Central memory CD8-positive, alpha-beta T cell (primary cell): Measurements from ENCODE around the gene STATH.

Source experiments
- ATAC-seq: fragments of 150-1000 bp; cut with Tn5 transposase; replicated peaks from 2 replicates; pipeline ENCODE4 v1.10.0; 2022; ENCODE audit warnings: mild to moderate bottlenecking, moderate FRiP score, moderate number of reproducible peaks; ENCODE audit not compliant: poor library complexity, severe bottlenecking; ENCODE audit errors: extremely low read depth
- DNase-seq, 2 donors: peaks; one replicate each; pipeline ENCODE4 v3.0.0; 2021; ENCODE audit warnings: low spot score in 2 of 2
- H3K27ac Mint-ChIP-seq: one replicate; pipeline ENCODE4 v1.8.0; 2022; ENCODE audit warnings: low read depth, mild to moderate bottlenecking, moderate library complexity, mixed read lengths
- H3K27me3 Mint-ChIP-seq: one replicate; pipeline ENCODE4 v1.8.0; 2022; ENCODE audit warnings: mixed read lengths
- H3K36me3 Mint-ChIP-seq: one replicate; pipeline ENCODE4 v1.8.0; 2022; ENCODE audit warnings: mild to moderate bottlenecking, moderate library complexity, mixed read lengths; ENCODE audit not compliant: insufficient read depth
- H3K4me1 Mint-ChIP-seq: one replicate; pipeline ENCODE4 v1.8.0; 2022; ENCODE audit warnings: mixed read lengths
- H3K4me3 Mint-ChIP-seq: one replicate; pipeline ENCODE4 v1.8.0; 2022; ENCODE audit warnings: mild to moderate bottlenecking, moderate library complexity, mixed read lengths
- H3K9me3 Mint-ChIP-seq: one replicate; pipeline ENCODE4 v1.8.0; 2022; ENCODE audit warnings: mixed read lengths

The STATH gene, protein sequence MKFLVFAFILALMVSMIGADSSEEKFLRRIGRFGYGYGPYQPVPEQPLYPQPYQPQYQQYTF

DNA sequence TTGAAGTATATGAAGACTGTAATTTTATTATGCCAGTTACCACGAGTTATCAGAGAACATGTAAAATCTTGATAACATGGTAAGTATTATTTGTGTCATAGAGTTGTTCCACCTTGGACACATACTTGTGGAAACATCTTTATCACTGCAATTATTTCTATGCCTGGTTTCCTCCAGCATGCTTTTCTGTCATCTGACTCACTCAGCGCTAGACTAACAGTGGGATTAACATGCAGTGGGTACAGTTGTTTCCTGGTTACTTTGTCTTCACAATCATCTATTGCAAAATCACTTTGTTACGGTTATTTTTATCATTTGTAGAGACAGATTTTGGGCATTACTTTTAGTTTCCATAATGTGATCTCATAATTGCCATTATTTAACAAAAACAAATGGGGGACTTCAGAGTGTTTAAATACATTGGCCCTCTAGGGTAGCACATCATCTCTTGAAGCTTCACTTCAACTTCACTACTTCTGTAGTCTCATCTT is at the start of gene STATH:
TSS of gene STATH (plus strand) at position 441 of the 491 bp plus-strand sequence. CDS start 2,472 bp downstream, outside the sequence.
- Mint-ChIP-seq H3K9me3 (peaks cover 19% of the 10 kb centered on the region), H3K36me3 (no peaks in the 10 kb centered on the region), H3K4me1 (no peaks in the 10 kb centered on the region), H3K27ac (no peak within 1 kb of the TSS), H3K27me3 (no peaks in the 10 kb centered on the region), H3K4me3 (no peak within 1 kb of the TSS)
- DNase-seq (no peak), ATAC-seq (no peak)

DNA sequence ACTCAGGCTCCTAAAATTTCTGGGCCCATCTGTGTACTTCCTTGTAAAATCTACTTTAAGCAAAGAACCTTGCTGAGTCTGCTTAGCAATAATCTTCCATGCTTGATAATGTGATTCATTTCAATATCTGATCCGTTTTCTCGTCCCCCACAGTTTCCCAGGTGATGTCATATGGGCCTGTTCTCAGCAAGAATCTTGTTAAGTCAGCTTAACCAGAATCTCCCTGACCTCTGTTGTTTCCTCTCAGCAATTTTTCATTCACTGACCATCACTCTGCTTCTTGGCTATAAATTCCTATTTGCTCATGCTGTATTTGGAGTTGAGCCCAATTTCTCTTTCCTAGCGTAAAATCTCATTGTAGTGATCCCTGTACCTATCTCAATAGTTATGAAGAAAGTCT is 44.2 kb upstream of the STATH start:
- no peak overlapping the region for H3K27ac Mint-ChIP-seq
- H3K9me3 Mint-ChIP-seq, result peaks cover 17% of the 10 kb centered on the region

DNA sequence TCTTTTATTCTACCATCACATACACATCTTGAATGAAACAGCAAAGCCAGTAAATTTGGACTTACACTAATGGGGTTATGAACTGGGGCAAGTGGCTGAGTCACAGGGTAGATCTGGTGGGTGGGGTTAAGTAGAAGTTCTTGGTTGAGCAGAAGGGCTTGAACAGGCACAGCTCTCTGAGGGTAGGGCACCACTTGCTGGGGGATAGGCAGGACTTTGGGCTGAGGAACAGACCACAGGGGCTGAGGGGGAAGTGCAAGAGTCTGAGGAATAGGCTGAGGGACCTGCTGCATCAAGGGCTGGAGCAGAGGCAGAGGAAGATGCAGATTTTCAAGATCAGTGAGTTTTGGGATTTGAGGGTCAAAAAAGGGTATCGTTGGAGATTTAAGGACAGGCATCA is 38.6 kb upstream of the STATH start:
- Mint-ChIP-seq H3K4me3 (no peak overlapping the region), H3K9me3 (peaks cover 19% of the 10 kb centered on the region), H3K36me3 (no peaks in the 10 kb centered on the region), H3K27me3 (no peaks in the 10 kb centered on the region), H3K27ac (no peak overlapping the region), H3K4me1 (no peaks in the 10 kb centered on the region)
- ATAC-seq, result no peak
- DNase-seq, result no peak

More for the DNA sequence above, 44.2 kb upstream of the STATH start:
- ATAC-seq (no peak), DNase-seq (no peak)
- Mint-ChIP-seq H3K36me3 (no peaks in the 10 kb centered on the region), H3K27me3 (no peaks in the 10 kb centered on the region), H3K4me3 (no peak overlapping the region), H3K4me1 (no peaks in the 10 kb centered on the region)

DNA sequence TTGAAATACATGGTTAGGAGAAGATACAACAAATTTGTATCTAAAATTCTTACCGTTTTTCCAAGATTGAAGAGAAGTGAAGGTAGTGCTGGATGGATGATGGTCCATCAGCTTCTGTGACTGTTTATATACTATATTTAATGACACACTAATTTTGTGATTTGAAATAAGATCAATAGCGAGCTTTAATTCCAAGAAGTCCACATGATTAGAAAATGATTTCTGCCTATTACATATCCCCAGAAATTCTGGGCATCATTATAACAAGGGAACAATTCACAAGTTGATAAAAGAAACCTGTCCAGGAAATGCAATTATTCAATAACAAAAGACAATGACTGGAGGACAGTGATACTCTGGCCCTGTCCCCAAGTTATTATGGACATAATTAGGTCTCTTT is 30.1 kb upstream of the STATH start, which contains the start of gene CSN2:
TSS of gene CSN2 (minus strand) at position 101 of the 400 bp plus-strand sequence. CDS start 4,733 bp downstream, outside the sequence.
- Mint-ChIP-seq H3K4me3 (no peak within 1 kb of the TSS), H3K4me1 (no peaks in the 10 kb centered on the region), H3K36me3 (no peaks in the 10 kb centered on the region), H3K27me3 (no peaks in the 10 kb centered on the region), H3K9me3 (peaks cover 6% of the 10 kb centered on the region), H3K27ac (no peak within 1 kb of the TSS)
- no peak for DNase-seq
- no peak for ATAC-seq

DNA sequence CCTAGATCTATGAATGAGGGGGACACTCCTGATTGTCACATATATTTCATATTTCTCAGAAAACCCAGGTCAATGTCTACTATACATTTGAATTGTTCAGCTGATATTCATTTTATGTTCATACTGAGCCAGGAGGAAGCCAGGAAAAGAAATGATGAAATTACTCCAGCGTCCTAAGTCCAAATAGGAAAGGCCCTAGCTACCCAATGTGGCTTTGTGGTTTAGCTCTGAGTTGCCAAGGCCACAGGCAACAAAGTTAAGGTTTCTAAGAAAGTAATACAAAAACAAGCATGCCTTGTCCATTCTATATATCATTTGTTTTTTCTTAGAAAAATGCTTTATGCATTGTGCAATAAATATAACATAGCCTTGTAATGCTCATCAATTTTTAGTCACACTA is 25.7 kb upstream of the STATH start:
- Mint-ChIP-seq H3K27me3 (no peaks in the 10 kb centered on the region), H3K27ac (no peak overlapping the region), H3K9me3 (peaks cover 3% of the 10 kb centered on the region), H3K36me3 (no peaks in the 10 kb centered on the region), H3K4me1 (no peaks in the 10 kb centered on the region), H3K4me3 (no peak overlapping the region)
- no peak for ATAC-seq
- DNase-seq, result no peak

DNA sequence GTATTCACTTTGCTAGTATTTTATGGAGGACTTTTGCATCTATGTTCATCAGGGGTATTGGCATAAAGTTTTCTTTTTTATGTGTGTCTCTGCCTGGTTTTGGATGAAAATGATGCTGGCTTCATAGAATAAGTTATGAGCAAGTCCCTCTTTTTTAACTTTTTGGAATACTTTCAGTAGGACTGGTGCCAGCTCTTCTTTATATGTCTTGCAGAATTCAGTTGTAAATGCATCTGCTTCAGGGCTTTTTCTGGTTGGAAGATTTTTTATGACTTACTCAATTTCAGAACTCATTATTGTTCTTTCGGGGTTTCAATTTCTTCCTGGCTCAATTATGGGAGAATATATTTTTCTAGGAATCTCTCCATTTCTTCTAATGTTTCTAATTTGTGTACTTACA is 21.1 kb upstream of the STATH start:
- Mint-ChIP-seq H3K4me3 (no peak overlapping the region), H3K27ac (no peak overlapping the region), H3K4me1 (no peaks in the 10 kb centered on the region), H3K36me3 (no peaks in the 10 kb centered on the region), H3K9me3 (peaks cover 6% of the 10 kb centered on the region), H3K27me3 (no peaks in the 10 kb centered on the region)
- no peak for DNase-seq
- ATAC-seq, result no peak

DNA sequence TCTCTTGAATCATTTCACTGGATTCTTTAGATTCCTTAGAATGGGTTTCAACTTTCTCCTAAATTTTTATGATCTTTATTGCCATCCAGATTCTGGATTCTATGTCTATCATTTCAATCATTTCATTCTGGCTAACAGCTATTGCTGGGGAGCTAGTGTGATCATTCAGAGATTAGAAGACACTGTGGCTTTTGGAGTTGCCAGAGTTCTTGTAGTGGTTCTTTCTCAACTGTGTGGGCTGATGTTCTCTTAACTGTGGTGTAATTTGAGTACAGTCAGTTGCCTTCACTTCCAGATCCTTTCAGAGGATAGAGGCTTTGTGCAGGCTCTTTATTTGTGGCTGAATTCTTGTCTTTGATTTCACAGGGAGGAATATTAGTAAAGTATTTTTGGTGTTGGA is 18.2 kb upstream of the STATH start:
- no peaks in the 10 kb centered on the region for H3K36me3 Mint-ChIP-seq
- H3K27me3 Mint-ChIP-seq, result no peaks in the 10 kb centered on the region
- H3K9me3 Mint-ChIP-seq, result peaks cover 11% of the 10 kb centered on the region
- no peaks in the 10 kb centered on the region for H3K4me1 Mint-ChIP-seq
- no peak overlapping the region for H3K27ac Mint-ChIP-seq
- ATAC-seq (no peak), DNase-seq (no peak)
- no peak overlapping the region for H3K4me3 Mint-ChIP-seq

DNA sequence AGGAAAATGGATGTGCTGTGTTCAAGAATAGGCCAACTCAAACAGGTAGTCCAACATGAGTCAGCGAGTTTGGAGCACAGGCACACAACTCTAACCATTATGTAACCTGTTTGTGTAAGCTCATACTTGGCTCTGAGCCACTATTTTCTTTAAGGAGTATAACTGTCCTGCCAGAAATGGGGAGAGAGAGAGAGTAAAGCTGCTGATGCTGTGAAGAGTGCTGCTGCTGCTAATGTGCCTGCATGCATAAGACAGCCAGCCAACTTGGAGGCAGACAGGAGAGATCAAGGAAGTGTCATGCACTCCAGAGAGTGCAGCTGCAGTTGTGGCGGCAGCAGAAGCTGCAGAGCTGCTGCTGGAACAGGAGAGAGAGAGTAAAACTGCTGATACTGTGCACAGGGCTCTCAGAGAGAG is 11.7 kb upstream of the STATH start:
- Mint-ChIP-seq H3K4me3 (no peak overlapping the region), H3K4me1 (no peaks in the 10 kb centered on the region), H3K9me3 (peaks cover 5% of the 10 kb centered on the region), H3K27ac (no peak overlapping the region), H3K36me3 (no peaks in the 10 kb centered on the region), H3K27me3 (no peaks in the 10 kb centered on the region)
- no peak for DNase-seq
- no peak for ATAC-seq

DNA sequence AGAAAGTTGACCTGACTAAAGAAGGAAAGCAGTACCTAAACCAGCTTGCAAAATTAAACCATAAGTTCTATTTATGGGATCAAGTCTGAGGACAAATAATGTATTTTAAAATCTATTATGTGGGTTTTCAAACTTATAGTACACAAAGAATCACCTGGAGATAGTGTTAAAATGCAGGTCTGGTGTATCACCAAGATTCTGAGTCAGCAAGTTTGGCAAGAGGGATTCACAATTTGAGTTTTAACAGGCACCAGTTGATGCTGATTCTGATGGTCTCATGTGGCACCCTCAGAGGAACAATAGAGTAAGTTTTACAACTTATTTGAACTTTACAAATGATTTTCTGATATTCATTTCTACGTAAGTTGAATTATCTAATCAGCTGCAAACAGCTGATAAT is 9.1 kb upstream of the STATH start:
- ATAC-seq (no peak), DNase-seq (no peak)
- H3K36me3 Mint-ChIP-seq, result no peaks in the 10 kb centered on the region
- no peaks in the 10 kb centered on the region for H3K9me3 Mint-ChIP-seq
- no peak overlapping the region for H3K27ac Mint-ChIP-seq
- H3K27me3 Mint-ChIP-seq, result no peaks in the 10 kb centered on the region
- H3K4me3 Mint-ChIP-seq, result no peak overlapping the region
- no peaks in the 10 kb centered on the region for H3K4me1 Mint-ChIP-seq

DNA sequence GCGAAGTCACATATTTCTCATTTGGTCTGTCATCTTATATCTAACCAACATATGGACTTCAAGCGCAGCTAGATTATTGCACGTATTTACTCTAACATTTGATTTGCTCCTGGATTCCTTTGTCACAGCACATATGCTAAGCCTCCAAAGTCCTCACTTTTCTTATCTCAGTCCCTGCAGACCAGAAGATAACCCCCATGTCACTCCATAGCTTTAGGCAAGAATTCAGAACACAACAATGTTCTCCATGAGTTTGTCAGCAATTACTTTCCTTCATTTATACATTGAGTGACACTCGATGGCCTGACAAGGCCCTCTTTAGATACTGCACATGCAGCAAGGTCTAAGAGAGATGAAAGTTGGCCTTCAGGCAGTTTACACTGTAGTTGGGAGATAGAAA is 4.8 kb upstream of the STATH start:
- Mint-ChIP-seq H3K4me1 (no peaks in the 10 kb centered on the region), H3K4me3 (no peak overlapping the region), H3K27me3 (no peaks in the 10 kb centered on the region), H3K9me3 (peaks cover 14% of the 10 kb centered on the region), H3K27ac (no peak overlapping the region), H3K36me3 (no peaks in the 10 kb centered on the region)
- DNase-seq (no peak), ATAC-seq (no peak)

DNA sequence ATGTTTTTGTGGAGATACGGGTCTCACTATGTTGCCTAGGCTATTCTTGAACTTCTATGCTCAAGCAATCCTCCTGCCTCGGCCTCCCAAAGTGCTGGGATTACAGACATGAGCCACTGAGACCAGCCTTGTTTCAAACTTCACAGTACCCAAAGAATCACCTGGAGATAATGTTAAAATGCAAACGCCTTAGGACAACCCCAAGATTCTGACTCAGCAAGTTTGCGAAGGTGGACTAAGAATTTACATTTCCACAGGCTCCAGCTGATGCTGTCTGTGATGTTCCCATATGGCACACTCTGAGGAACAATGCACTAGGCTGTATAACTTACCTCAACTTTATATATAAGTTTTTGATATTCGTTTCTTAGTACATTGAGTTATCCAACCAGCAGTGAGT is 984 bp upstream of the STATH start:
- ATAC-seq (no peak), DNase-seq (no peak)
- H3K27ac Mint-ChIP-seq, result no peak overlapping the region
- no peaks in the 10 kb centered on the region for H3K27me3 Mint-ChIP-seq
- H3K9me3 Mint-ChIP-seq, result peaks cover 19% of the 10 kb centered on the region
- H3K4me3 Mint-ChIP-seq, result no peak overlapping the region
- no peaks in the 10 kb centered on the region for H3K36me3 Mint-ChIP-seq
- H3K4me1 Mint-ChIP-seq, result no peaks in the 10 kb centered on the region

DNA sequence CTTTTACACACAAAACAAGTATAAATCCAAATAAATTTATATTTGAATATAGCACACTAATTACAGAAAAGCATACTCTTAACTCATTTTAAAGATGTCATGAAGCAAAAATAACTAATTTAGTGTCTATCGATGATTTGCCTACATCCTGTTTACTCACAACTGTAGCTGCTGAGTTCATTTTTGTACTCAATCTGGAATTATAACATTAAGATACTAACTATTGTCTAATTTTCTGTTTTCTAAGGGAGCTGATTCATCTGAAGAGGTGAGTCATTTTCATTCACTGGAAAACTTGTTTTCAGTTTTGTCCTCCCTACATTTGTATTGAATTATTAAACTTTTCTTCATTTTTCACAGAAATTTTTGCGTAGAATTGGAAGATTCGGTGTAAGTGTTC is 3.7 kb downstream of the STATH start:
- ATAC-seq (no peak), DNase-seq (no peak)
- Mint-ChIP-seq H3K27ac (no peak overlapping the region), H3K4me3 (no peak overlapping the region), H3K9me3 (peaks cover 5% of the 10 kb centered on the region), H3K27me3 (no peaks in the 10 kb centered on the region), H3K36me3 (no peaks in the 10 kb centered on the region), H3K4me1 (no peaks in the 10 kb centered on the region)

DNA sequence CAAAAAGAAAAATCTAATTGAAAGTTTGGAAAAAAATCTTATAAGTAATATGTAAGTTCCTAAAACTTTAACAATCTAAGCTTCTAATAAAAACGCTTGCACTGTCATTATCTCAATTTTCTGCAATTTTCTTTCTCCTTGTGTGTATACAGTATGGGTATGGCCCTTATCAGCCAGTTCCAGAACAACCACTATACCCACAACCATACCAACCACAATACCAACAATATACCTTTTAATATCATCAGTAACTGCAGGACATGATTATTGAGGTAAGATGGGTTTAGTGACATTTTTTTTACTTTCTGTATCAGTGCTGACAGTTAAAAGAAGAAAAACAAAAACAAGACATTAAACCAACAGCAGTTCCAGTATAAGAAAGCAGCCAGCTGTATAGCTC is 4.9 kb downstream of the STATH start:
- no peak for DNase-seq
- H3K27me3 Mint-ChIP-seq, result no peaks in the 10 kb centered on the region
- no peaks in the 10 kb centered on the region for H3K36me3 Mint-ChIP-seq
- H3K4me1 Mint-ChIP-seq, result no peaks in the 10 kb centered on the region
- H3K27ac Mint-ChIP-seq, result no peak overlapping the region
- no peak for ATAC-seq
- H3K9me3 Mint-ChIP-seq, result peaks cover 5% of the 10 kb centered on the region
- no peak overlapping the region for H3K4me3 Mint-ChIP-seq

DNA sequence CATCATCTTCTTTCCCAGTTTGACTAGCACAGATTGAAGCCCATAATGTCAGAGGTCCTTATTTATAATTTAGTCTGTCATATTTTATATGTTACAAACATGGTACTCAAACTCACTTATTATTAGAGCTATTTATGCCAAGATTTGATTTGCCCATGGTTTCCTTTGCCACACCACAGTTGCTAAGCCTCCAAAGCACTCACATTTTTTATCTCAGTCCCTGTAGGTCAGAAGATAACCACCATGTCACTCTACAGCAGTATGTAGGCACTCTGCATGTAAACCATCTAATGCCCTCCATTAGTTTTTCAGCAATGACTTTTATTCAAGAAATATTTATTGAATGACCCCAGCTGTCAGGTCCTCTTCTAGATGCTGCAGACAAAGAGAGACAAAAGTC is 6.7 kb downstream of the STATH start:
- no peak for ATAC-seq
- Mint-ChIP-seq H3K36me3 (no peaks in the 10 kb centered on the region), H3K9me3 (peaks cover 5% of the 10 kb centered on the region)

More for the DNA sequence above, 6.7 kb downstream of the STATH start:
- no peak overlapping the region for H3K27ac Mint-ChIP-seq
- no peak for DNase-seq
- no peak overlapping the region for H3K4me3 Mint-ChIP-seq
- H3K4me1 Mint-ChIP-seq, result no peaks in the 10 kb centered on the region
- no peaks in the 10 kb centered on the region for H3K27me3 Mint-ChIP-seq
